ENCODE results near the gene ARHGAP5. TPM values are rescaled to one million over a fixed set of nuclear protein-coding genes. Genes with fewer than 3 reads are reported as not detected.
"Not testable (repeated sequence)": the region's sequence is repeated elsewhere in the genome, so short reads cannot be mapped to it uniquely, and the experiment has no call there.

ARHGAP5 gene
- total RNA-seq, 1 donor from 2014 or later: 97.9 TPM

DNA sequence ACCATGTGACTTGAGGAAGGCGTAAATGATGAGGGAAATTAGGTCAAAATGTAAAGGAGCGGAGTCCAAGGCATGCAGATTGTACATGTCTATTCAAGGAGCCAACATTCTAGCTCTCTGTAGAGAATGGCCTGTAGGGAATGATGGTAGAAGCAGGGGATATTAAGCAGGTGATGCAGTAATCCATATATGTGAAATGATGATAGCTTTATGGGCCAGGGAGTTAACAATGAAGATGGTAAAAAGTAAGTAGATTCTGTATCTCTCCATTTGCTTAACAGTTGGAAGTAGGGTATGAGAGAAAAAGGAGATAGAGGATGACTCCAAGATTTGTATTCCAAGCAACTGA is 33.4 kb downstream of the ARHGAP5 start:
- Histone ChIP-seq H3K4me1 (no peaks in the 10 kb centered on the region), H3K27ac (no peak overlapping the region), H3K27me3 (ENCODE audit: low read depth) (no peaks in the 10 kb centered on the region), H3K36me3 (no peaks in the 10 kb centered on the region), H3K4me3 (no peak overlapping the region), H3K9me3 (no peaks in the 10 kb centered on the region)
- intact Hi-C loops (cut with DNase I): no loop called here
- TF ChIP-seq CTCF (IDR thresholded peaks at IDR 0.05): no peak
- no peak for DNase-seq
- ATAC-seq: no peak

DNA sequence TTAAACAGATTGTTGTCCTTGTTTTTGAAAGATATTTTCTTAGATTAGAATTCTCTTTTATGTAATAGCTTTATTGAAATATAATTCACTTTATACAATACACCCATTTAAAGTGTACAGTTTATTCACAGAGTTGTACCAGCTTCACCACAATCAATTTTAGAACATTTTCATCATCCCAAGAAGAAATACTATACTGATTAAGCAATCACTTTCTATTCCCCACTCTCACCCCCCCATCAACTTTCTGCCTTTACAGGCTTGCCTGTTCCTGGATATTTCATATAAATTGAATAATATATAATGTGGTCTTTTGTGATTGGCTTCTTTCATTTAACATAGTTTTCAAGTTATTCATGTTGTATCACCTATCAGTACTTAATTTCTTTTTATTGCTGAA is 44.4 kb downstream of the ARHGAP5 start:
- Histone ChIP-seq H3K4me3 (no peak overlapping the region), H3K27ac (no peak overlapping the region), H3K27me3 (ENCODE audit: low read depth) (no peaks in the 10 kb centered on the region), H3K36me3 (peaks cover 11% of the 10 kb centered on the region), H3K9me3 (no peaks in the 10 kb centered on the region), H3K4me1 (peaks cover 6% of the 10 kb centered on the region)
- TF ChIP-seq CTCF (IDR thresholded peaks at IDR 0.05): no peak
- intact Hi-C loops (cut with DNase I): no loop called here
- no peak for DNase-seq
- ATAC-seq: no peak

DNA sequence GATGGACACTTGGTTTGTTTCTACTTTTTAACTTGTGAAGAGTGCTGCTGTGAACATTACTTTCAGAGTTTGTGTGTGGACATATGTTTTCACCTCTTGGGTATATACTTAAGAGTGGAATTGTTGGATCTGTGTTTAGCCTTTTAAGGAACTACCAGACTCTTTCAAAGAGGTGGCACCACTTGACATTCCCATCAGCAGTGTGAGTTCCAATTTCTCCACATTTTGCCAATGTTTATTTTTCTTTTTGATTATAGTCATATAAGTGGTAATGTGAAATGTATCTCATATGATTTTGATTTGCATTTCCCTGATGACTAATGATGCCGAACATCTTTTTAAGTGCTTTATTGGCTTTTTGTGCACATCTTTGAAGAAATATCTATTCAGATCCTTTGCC is 44.8 kb downstream of the ARHGAP5 start:
- intact Hi-C loops (cut with DNase I): no loop called here

DNA sequence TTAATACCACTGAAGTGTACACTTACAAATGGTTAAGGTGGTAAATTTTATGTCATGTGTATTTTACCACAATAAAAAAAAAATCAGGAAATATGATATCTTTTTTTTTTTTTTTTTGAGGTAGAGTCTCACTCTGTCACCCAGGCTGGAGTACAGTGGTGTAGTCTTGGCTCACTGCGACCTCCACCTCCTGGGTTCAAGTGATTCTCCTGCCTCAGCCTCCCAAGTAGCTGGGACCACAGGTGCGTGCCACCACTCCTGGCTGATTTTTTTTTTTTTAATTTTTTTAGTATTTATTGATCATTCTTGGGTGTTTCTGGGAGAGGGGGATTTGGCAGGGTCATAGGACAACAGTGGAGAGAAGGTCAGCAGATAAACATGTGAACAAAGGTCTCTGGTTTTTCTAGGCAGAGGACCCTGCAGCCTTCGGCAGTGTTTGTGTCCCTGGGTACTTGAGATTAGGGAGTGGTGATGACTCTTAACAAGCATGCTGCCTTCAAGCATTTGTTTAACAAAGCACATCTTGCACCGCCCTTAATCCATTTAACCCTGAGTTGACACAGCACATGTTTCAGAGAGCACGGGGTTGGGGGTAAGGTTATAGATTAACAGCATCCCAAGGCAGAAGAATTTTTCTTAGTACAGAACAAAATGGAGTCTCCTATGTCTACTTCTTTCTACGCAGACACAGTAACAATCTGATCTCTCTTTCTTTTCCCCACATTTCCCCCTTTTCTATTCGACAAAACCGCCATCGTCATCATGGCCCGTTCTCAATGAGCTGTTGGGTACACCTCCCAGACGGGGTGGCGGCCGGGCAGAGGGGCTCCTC is 50.0 kb downstream of the ARHGAP5 start:
- H3K27ac ChIP-seq; intact Hi-C loops (cut with DNase I); ATAC-seq: not testable (repeated sequence)

More for the DNA sequence above, 44.8 kb downstream of the ARHGAP5 start:
- Histone ChIP-seq H3K4me3 (no peak overlapping the region), H3K9me3 (no peaks in the 10 kb centered on the region), H3K4me1 (peaks cover 6% of the 10 kb centered on the region), H3K36me3 (peaks cover 11% of the 10 kb centered on the region), H3K27ac (no peak overlapping the region), H3K27me3 (ENCODE audit: low read depth) (no peaks in the 10 kb centered on the region)
- TF ChIP-seq CTCF (IDR thresholded peaks at IDR 0.05): no peak
- ATAC-seq: no peak
- no peak for DNase-seq

GRCh38 chr14:32127731-32128654 is 50.9 kb downstream of the ARHGAP5 start:
- intact Hi-C loops (cut with DNase I); ATAC-seq; DNase-seq; H3K27me3 ChIP-seq (ENCODE audit: low read depth); H3K27ac ChIP-seq; H3K9me3 ChIP-seq; H3K4me3 ChIP-seq; H3K36me3 ChIP-seq; H3K4me1 ChIP-seq: not testable (repeated sequence)

More for the DNA sequence above, 50.0 kb downstream of the ARHGAP5 start:
- not testable (repeated sequence) for H3K4me3 ChIP-seq; H3K4me1 ChIP-seq; H3K36me3 ChIP-seq; H3K27me3 ChIP-seq (ENCODE audit: low read depth); DNase-seq; H3K9me3 ChIP-seq

- Histone ChIP-seq H3K4me3 (no peak overlapping the region), H3K36me3 (no peaks in the 10 kb centered on the region), H3K4me1 (no peaks in the 10 kb centered on the region), H3K27me3 (ENCODE audit: low read depth) (no peaks in the 10 kb centered on the region), H3K27ac (no peak overlapping the region), H3K9me3 (no peaks in the 10 kb centered on the region)
- DNase-seq (no peak), ATAC-seq (no peak)
- intact Hi-C loops (cut with DNase I): no loop called here
- TF ChIP-seq CTCF (IDR thresholded peaks at IDR 0.05): no peak
Observed at GRCh38 chr14:32128703-32129102, 51.6 kb downstream of the ARHGAP5 start.

All from lower lobe of right lung (tissue), 2 donors.